Muscle of back (tissue), 13 donors: ENCODE data around the gene SPANXN4. TPM values are rescaled to one million over a fixed set of nuclear protein-coding genes. Genes with fewer than 3 reads are reported as not detected.

ENCODE experiments used
- DNase-seq, 3 donors: peaks; one replicate each; pipeline versions ENCODE4 v3.0.0 to v3.0.0-alpha.2; 2013
- long read RNA-seq, 9 donors: transcript quantifications; one replicate each; lab custom pipeline, GENCODE V29; 2026
- polyA plus RNA-seq, 10 donors: library from polyadenylated mRNA; unstranded; fragments of 120-200 nt; gene quantifications; one replicate each; pipeline ENCODE4 v1.2.1, GENCODE V29; 2013; ENCODE audit not compliant: insufficient read length in 10 of 10

The SPANXN4 gene, protein sequence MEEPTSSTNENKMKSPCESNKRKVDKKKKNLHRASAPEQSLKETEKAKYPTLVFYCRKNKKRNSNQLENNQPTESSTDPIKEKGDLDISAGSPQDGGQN
- not detected for polyA plus RNA-seq
- long read RNA-seq, donor 1 = 0 reads
- long read RNA-seq, donor 2 = 0 reads
- long read RNA-seq, donor 3 = 0 reads
- long read RNA-seq, donor 4 = 0 reads
- long read RNA-seq, donor 5 = 0 reads
- long read RNA-seq, donor 6 = 0 reads
- long read RNA-seq, donor 7 = 0 reads
- long read RNA-seq, donor 8 = 0 reads
- long read RNA-seq, donor 9 = 0 reads

DNA sequence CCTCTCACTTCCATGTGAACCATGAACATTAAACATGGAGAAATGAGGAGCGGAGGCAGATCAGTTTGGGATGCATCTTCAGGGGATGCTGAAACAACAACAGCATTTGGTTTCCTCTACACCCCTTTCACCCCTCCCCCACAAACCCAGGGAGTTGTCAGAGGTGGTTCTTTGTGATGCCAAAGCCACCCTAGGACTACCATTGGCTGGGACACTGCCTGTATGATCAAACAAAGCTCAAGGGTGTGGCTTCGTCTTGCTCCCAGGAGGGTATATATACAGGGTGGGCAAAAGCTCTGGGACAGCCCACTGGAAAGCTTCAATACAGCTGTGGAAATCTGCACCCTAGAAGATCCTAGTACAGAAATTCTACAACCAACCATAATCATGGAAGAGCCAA lies at the start of gene SPANXN4:
SPANXN4 (plus strand) TSS at position 301 of the 400 bp plus-strand sequence; CDS start at position 388, 87 bp downstream.
- no peak for DNase-seq

DNA sequence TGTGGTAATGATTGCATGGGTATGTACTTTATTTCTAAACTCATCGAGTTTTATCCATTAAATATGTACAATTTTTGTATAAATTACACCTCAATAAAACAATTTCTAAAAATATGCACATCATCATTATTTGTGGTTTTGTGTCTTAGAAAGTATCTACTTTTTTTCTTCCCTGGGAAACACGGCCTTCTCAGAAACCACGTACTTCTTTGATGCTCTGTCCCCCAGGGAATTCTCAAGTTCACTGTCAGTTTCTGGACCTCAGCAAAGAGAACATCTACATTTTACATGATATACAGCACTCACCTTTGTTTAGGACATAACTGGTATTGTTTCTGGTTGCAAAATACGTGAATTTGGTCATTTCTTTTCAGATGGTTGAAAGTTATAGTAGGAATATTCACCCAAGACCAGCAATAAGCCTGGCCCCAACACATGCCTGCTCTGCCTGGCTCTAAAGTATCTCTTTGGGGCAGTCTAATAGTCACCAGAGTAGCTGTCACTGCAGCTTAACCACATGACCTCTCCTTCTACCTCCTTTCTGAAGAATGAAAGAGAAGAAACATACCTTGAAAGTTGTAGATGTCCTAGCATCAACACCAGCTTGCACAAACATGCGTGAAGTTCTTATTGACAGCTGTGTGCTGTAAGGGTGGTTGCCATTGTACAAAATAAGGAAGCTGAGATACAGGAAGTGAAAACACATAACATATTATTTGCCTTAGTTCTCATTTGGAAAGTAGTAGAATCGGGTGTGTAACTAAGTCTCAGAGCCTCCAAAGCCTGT lies 48.4 kb upstream of the SPANXN4 start:
- no peak for DNase-seq

DNA sequence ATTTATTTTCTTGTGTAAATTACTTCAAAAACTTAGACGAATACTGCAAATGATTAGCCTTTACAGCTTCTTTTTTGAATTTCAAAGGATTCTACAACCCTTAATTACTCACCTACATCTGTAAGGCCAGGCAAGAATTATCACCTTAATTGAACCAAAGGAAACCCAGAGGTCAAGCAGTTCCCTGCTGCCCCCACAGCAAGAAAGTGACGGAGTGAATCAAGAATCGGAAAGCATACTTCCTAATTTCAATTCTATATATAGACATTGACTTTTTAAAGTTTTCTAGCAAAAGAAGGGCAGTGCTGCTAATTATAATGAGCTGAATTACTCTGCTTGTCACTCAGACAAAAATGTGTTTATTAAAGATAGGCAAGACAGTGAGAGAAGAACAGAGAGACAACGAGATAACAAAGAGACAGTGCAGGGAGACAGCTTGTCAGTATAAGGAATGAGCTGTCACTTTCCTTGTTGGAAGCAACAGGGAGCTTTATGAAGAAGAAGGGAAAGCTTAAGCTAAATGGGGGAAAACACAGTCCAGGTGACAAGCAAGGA lies 47.5 kb upstream of the SPANXN4 start:
- no peak for DNase-seq

DNA sequence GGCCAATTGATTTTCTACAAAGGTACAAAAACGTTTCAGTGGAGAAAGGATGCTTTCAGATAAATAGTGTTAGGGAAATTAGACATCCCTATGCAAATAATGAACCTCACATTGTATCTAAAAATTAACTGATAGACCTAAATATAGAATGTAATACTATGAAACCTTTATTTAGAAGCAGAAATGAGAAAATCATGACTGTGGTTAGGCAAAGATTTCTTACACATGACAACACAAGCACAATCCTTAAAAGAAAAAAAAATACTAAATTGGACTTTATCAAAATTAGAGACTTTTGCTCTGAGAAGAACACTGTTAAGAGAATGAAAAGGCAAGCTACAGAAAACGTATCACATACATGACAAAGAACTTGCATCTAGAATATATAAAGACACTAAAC lies 43.0 kb upstream of the SPANXN4 start:
- no peak for DNase-seq

- no peak for DNase-seq
These were observed 30.7 kb upstream of the SPANXN4 start for GRCh38 chrX:142994988-142995387.

- DNase-seq = peak in 1 of 3 donors; percentile 1
These were observed 27.1 kb upstream of the SPANXN4 start for GRCh38 chrX:142998447-142999198.

- no peak for DNase-seq
These were observed 26.5 kb upstream of the SPANXN4 start for GRCh38 chrX:142999199-142999701.

- DNase-seq = no peak
These were observed 23.5 kb upstream of the SPANXN4 start for GRCh38 chrX:143002206-143002605.

- DNase-seq = no peak
These were observed 8.5 kb upstream of the SPANXN4 start for GRCh38 chrX:143017272-143017671.

DNA sequence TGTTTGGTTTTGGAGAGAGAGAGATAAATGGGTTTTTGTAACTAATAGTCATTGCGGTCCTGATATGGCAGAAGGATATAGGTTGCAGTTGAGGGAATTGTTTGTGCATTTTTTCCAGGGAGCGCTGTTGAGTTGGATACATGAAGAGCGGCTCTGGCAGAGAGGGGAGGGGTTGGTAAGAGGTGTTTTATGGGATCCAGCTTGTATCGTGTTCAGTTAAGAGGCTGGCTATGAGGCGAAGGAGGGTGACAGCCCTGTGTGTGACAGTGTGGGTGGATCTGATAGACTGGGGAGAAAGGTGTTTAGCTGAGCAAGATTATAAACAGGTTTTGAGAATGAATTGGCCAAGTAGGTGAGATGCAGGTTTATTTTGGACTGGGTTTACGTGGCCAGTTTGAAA lies 1.5 kb downstream of the SPANXN4 start:
- DNase-seq = no peak

DNA sequence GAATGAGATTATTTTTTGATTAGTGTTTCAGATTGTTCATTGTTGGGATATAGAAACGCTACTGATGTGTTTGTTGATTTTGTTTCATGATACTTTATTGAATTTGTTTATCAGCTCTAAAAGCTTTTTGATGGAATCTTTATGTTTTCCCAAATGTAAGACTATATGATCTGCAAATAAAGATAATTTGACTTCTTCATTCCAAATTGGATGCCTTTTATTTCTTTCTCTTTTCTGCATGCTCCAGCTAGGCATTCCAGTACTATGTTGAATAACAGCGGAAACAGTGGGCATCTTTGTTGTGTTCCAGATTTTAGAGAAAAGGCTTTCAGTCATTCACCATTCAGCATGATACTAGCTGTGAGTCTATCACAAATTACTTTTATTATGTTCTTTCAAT lies 21.8 kb downstream of the SPANXN4 start:
- no peak for DNase-seq

- DNase-seq = peak in 2 of 3 donors; percentile 3 to 12
These were observed 32.4 kb downstream of the SPANXN4 start for GRCh38 chrX:143058120-143058519.

DNA sequence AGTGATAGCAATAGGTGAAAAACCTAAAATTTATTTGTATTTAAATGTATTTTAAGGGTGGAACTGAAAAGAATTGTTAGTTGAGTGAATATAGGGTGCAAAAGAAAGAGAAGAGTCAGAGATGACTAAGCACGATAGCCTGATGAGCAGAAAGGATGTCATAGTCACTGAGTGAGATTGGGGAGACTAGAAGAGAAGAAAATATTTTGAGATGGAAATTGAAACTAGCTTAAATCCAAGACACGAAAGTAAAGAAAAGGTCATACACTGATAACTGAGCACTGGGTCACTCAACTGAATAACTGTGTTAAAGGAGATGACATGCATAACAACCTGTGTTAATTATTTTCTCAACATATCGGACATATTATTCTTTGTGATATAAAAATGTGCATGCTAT lies 55.5 kb downstream of the SPANXN4 start:
- DNase-seq = no peak

- no peak for DNase-seq
These were observed 56.8 kb downstream of the SPANXN4 start for GRCh38 chrX:143082537-143082936.
